A549 (cell line): Measurements from ENCODE around the gene CENPM. TPM values are rescaled to one million over a fixed set of nuclear protein-coding genes. Genes with fewer than 3 reads are reported as not detected.
A peak's percentile ranks its signal among the peaks of the same experiment; 100 is the strongest.

Source experiments
- ATAC-seq, 2 experiments: fragments of 200-7000 bp in 1 of 2; fragments of >200 bp in 1 of 2; cut with Nextera tagmentation in 1 of 2; cut with Tn5 transposase in 1 of 2; 3 replicates each; pipeline versions ENCODE4 v1.8.0 to v1.9.1; 2018 to 2020; ENCODE audit warnings: mild to moderate bottlenecking in 1 of 2, moderate library complexity in 1 of 2
- CTCF ChIA-PET: fragments of 300-600 bp; sonication (Branson Sonifier 250); formaldehyde crosslinking; extraction: SDS; loops from one replicate; lab custom pipeline; 2021; ENCODE audit warnings: antibody characterized with exemption, inconsistent platforms; lab: Yijun Ruan, JAX
- POLR2A ChIA-PET: fragments of 350-600 bp; formaldehyde crosslinking; extraction: SDS; loops from one replicate; lab custom pipeline; 2021; ENCODE audit warnings: antibody characterized with exemption, inconsistent platforms; lab: Yijun Ruan, JAX
- DNase-seq, 2 experiments: peaks; one replicate each; pipeline versions ENCODE4 v3.0.0 to v3.0.0-alpha.2; 2011 to 2016; ENCODE audit warnings: low read depth in 1 of 2, low spot score in 1 of 2
- FAIRE-seq: peaks from 2 replicates; lab custom pipeline; 2011; peaks lifted over from hg19 to GRCh38; lab: Jason Lieb, UNC
- H3K27ac ChIP-seq, 2 experiments: fragments of >200 bp; sonication (Bioruptor Twin); formaldehyde crosslinking; 3 replicates each; pipeline ENCODE4 v1.5.1; 2016 to 2017
- H3K4me1 ChIP-seq: fragments of >200 bp; sonication (Bioruptor Twin); formaldehyde crosslinking; 3 replicates; pipeline ENCODE4 v1.6.1; 2016
- H3K4me2 ChIP-seq: fragments of >200 bp; sonication (Bioruptor Twin); formaldehyde crosslinking; 3 replicates; pipeline ENCODE4 v1.6.1; 2016
- H3K4me3 ChIP-seq: fragments of >200 bp; sonication (Bioruptor Twin); formaldehyde crosslinking; 3 replicates; pipeline ENCODE4 v1.5.1; 2016
- H3K9me3 ChIP-seq: fragments of >200 bp; sonication (Bioruptor Twin); formaldehyde crosslinking; 3 replicates; pipeline ENCODE4 v1.6.1; 2016
- EHF ChIP-seq: fragments of 250-450 bp; sonication (Bioruptor Pico); IDR thresholded peaks from 2 replicates; pipeline ENCODE4 v1.5.0; 2020; ENCODE audit warnings: mild to moderate bottlenecking
- FOSB ChIP-seq: fragments of 250-450 bp; sonication (Bioruptor Pico); IDR thresholded peaks from 2 replicates; pipeline ENCODE4 v1.5.0; 2020; ENCODE audit warnings: mild to moderate bottlenecking, moderate library complexity
- FOSL2 ChIP-seq, 2 experiments: fragments of 450-650 bp in 1 of 2; fragments of >200 bp in 1 of 2; sonication (Bioruptor Twin) in 1 of 2; formaldehyde crosslinking; IDR thresholded peaks; 2 replicates each; pipeline versions ENCODE4 v1.5.0 to v1.6.1; 2016 to 2020; ENCODE audit warnings: mild to moderate bottlenecking in 1 of 2, moderate library complexity in 1 of 2
- GATA3 ChIP-seq: IDR thresholded peaks from 2 replicates; pipeline ENCODE4 v1.6.1; 2012; ENCODE audit warnings: borderline replicate concordance
- HES2 ChIP-seq: fragments of >200 bp; sonication (Bioruptor Twin); formaldehyde crosslinking; IDR thresholded peaks from 2 replicates; pipeline ENCODE4 v1.6.1; 2016
- HOXA7 ChIP-seq: fragments of 250-450 bp; sonication (Bioruptor Pico); IDR thresholded peaks from 2 replicates; pipeline ENCODE4 v1.5.0; 2020; ENCODE audit warnings: mild to moderate bottlenecking, moderate library complexity
- JUN ChIP-seq, 2 experiments: fragments of >200 bp; sonication (Bioruptor Twin); formaldehyde crosslinking; IDR thresholded peaks; 2 replicates in 1 of 2; 3 replicates in 1 of 2; pipeline ENCODE4 v1.6.1; 2016 to 2017
- KDM1A ChIP-seq: fragments of 200-600 bp; sonication (generic); IDR thresholded peaks from 2 replicates; pipeline ENCODE4 v1.6.1; 2016; ENCODE audit warnings: low read depth, mild to moderate bottlenecking
- KDM5A ChIP-seq: fragments of 200-600 bp; sonication (generic); IDR thresholded peaks from 2 replicates; pipeline ENCODE4 v1.6.1; 2016; ENCODE audit warnings: antibody characterized with exemption, mild to moderate bottlenecking
- MAX ChIP-seq: IDR thresholded peaks from 2 replicates; pipeline ENCODE4 v1.6.1; 2012
- MYC ChIP-seq: IDR thresholded peaks from 2 replicates; pipeline ENCODE4 v1.6.1; 2012; ENCODE audit warnings: mild to moderate bottlenecking, inconsistent platforms, low read length, improper control_type of control experiment, borderline replicate concordance
- NFE2L2 ChIP-seq: fragments of 150-350 bp; conservative IDR thresholded peaks from 2 replicates; pipeline ENCODE4 v1.6.1; 2014; ENCODE audit warnings: low read length
- POLR2A ChIP-seq: IDR thresholded peaks from 2 replicates; pipeline ENCODE4 v1.6.1; 2012; ENCODE audit warnings: mild to moderate bottlenecking, low read length
- RARB ChIP-seq: fragments of 250-450 bp; sonication (Bioruptor Pico); IDR thresholded peaks from 2 replicates; pipeline ENCODE4 v1.8.0; 2021; ENCODE audit warnings: mild to moderate bottlenecking, moderate library complexity
- RNF2 ChIP-seq: fragments of 200-600 bp; sonication (generic); IDR thresholded peaks from 2 replicates; pipeline ENCODE4 v1.6.1; 2016; ENCODE audit warnings: low read depth, mild to moderate bottlenecking, antibody characterized with exemption, moderate library complexity, borderline replicate concordance
- TFCP2L1 ChIP-seq: fragments of 250-450 bp; sonication (Bioruptor Pico); IDR thresholded peaks from 2 replicates; pipeline ENCODE4 v1.5.0; 2021; ENCODE audit warnings: mild to moderate bottlenecking
- TP53 ChIP-seq: fragments of 250-450 bp; sonication (Bioruptor Pico); IDR thresholded peaks from 2 replicates; pipeline ENCODE4 v1.5.0; 2021; ENCODE audit warnings: mild to moderate bottlenecking, moderate library complexity
- ZC3H11A ChIP-seq: fragments of 450-650 bp; IDR thresholded peaks from 2 replicates; pipeline ENCODE4 v1.6.1; 2014; ENCODE audit warnings: antibody characterized with exemption, mild to moderate bottlenecking
- ZFP36 ChIP-seq: fragments of 450-650 bp; IDR thresholded peaks from 2 replicates; pipeline ENCODE4 v1.6.1; 2014; ENCODE audit warnings: borderline replicate concordance; ENCODE audit not compliant: partially characterized antibody
- ZNF302 ChIP-seq: fragments of 250-450 bp; sonication (Bioruptor Pico); IDR thresholded peaks from 2 replicates; pipeline ENCODE4 v1.9.0; 2021; ENCODE audit warnings: inconsistent platforms, mild to moderate bottlenecking, moderate library complexity
- WGBS: methylation state at CpG from one replicate; pipeline ENCODE4 v1.1.6; 2017; ENCODE audit errors: missing lambda C conversion rate; 5-methylcytosine and 5-hydroxymethylcytosine counted together
- polyA plus RNA-seq, 4 experiments: library from polyadenylated mRNA; depleted of rRNA in 3 of 4; stranded (reverse); fragments of >200 nt; fragmentation: RNase III in 1 of 4; extraction: RNeasy Plus Mini Kit Qiagen cat#74134 plus additional on column Dnase treatment in 1 of 4; gene quantifications; 2 replicates in 3 of 4; 3 replicates in 1 of 4; pipeline ENCODE4 v1.2.3, GENCODE V29; 2011 to 2017
- TF ChIP-seq, protein P1 (sequence below): fragments of >200 bp; sonication (Bioruptor Twin); formaldehyde crosslinking; IDR thresholded peaks from 3 replicates; pipeline ENCODE4 v1.6.1; 2016
- TF ChIP-seq, protein P2 (sequence below): fragments of 150-350 bp; IDR thresholded peaks from 2 replicates; pipeline ENCODE4 v1.6.1; 2014; ENCODE audit warnings: low read depth, mild to moderate bottlenecking, low read length
- TF ChIP-seq, protein P3 (sequence below): fragments of >200 bp; sonication (Bioruptor Twin); formaldehyde crosslinking; IDR thresholded peaks from 3 replicates; pipeline ENCODE4 v1.5.1; 2016

Gene CENPM
- polyA plus RNA-seq, 2 of the 4 experiments (the other 2 are of a cell fraction), result 22.3 to 40.1 TPM

DNA sequence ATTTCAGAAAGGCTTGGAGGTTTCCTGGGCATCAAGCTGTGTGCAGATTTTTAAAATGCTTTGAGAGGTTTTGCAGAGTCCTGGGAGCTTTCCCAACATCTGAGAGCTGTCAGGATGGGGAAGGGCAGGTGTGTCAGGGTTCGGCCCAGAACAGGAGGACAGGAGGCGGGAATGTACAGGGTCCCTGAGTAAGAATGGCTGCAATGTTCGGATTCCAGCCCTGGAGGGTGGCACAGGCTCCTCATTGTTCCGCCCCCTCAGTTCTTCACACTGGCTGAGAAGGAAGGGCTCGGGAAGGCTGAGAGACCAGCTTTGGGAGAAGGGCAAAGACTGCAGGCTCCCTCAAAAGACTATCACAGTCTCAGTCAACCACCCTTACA lies 17.1 kb upstream of the CENPM start:
- FAIRE-seq (no peak), ATAC-seq (no peak), DNase-seq (no peak)
- no peak overlapping the region for H3K27ac ChIP-seq
- H3K4me1 ChIP-seq, result no peaks in the 10 kb centered on the region
- POLR2A ChIA-PET, result no interaction called here
- H3K4me3 ChIP-seq, result no peak overlapping the region
- WGBS, result 60% methylated on average over 5 of the region's 5 CpGs
- H3K4me2 ChIP-seq, result no peak overlapping the region
- CTCF ChIA-PET, result interaction anchor here (1.8 kb wide), 1 partner anchor 267 kb away, joined by 5 read pairs; no protein-coding TSS in a partner anchor
- no peak for TF ChIP-seq NFE2L2
- TF ChIP-seq TP53 (CRISPR knock-in tag), result no peak
- TF ChIP-seq, protein P1, sequence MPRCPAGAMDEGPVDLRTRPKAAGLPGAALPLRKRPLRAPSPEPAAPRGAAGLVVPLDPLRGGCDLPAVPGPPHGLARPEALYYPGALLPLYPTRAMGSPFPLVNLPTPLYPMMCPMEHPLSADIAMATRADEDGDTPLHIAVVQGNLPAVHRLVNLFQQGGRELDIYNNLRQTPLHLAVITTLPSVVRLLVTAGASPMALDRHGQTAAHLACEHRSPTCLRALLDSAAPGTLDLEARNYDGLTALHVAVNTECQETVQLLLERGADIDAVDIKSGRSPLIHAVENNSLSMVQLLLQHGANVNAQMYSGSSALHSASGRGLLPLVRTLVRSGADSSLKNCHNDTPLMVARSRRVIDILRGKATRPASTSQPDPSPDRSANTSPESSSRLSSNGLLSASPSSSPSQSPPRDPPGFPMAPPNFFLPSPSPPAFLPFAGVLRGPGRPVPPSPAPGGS, result no peak
- TF ChIP-seq ZFP36, result no peak
- no peak for TF ChIP-seq FOSB (CRISPR knock-in tag)
- TF ChIP-seq, protein P2, sequence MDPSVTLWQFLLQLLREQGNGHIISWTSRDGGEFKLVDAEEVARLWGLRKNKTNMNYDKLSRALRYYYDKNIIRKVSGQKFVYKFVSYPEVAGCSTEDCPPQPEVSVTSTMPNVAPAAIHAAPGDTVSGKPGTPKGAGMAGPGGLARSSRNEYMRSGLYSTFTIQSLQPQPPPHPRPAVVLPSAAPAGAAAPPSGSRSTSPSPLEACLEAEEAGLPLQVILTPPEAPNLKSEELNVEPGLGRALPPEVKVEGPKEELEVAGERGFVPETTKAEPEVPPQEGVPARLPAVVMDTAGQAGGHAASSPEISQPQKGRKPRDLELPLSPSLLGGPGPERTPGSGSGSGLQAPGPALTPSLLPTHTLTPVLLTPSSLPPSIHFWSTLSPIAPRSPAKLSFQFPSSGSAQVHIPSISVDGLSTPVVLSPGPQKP, result no peak
- TF ChIP-seq RARB (CRISPR knock-in tag), result no peak
- TF ChIP-seq KDM1A, result no peak
- TF ChIP-seq JUN (IDR thresholded peaks at IDR 0.05), result no peak
- no peak for TF ChIP-seq MYC
- no peak for TF ChIP-seq EHF (CRISPR knock-in tag)
- no peak for TF ChIP-seq TFCP2L1 (CRISPR knock-in tag)
- H3K9me3 ChIP-seq, result no peaks in the 10 kb centered on the region

GRCh38 chr22:41963453-41964111 lies 16.6 kb upstream of the CENPM start:
- TF ChIP-seq, protein P2, result no peak
- TF ChIP-seq KDM1A (no peak), GATA3 (no peak), POLR2A (no peak), RNF2 (no peak), MAX (no peak), ZNF302 (CRISPR knock-in tag) (no peak)
- FAIRE-seq (no peak), ATAC-seq (peak; percentile 42 to 54; a peak in 1 of 6 replicates), DNase-seq (no peak)
- CTCF ChIA-PET, result interaction anchor here (1.8 kb wide), 1 partner anchor 267 kb away, joined by 5 read pairs; no protein-coding TSS in a partner anchor
- Histone ChIP-seq H3K9me3 (no peaks in the 10 kb centered on the region), H3K27ac (no peak overlapping the region), H3K4me2 (no peak overlapping the region), H3K4me1 (no peaks in the 10 kb centered on the region), H3K4me3 (no peak overlapping the region)
- POLR2A ChIA-PET, result no interaction called here
- 50% methylated on average over 7 of the region's 9 CpGs for WGBS

DNA sequence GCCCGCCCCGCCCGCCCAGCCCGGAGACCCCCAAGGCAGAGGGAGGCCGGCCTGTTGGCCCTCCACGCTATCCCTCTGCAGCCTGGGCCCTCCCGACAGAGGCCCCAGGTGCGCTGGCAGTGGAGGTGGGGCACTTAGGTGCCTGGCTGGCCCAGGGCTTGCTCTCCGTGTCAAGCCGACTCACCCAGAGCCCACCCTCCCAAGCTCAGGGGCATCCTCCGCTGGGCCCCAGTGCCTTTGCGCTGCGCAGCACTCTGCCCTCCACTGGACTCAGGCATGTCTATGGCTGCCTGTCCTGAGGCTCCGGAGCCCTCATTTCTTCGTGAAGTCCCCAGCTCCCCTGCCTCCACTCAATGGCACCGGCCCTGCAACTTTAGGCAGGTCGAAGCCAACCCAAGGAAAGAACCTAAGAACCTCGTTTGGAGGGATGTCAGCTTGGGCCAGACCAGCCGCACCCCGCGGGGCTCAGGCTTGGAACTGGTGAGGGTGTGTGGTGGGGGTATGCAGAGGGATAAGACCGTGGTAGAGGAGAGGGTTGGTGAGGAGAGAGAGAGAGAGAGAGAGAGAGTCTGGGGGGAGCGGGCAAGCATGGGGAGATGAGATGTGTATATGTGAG lies 11.1 kb upstream of the CENPM start:
- CTCF ChIA-PET, result interaction anchor here (0.6 to 1.2 kb wide), 7 partner anchors 8 to 217 kb away, joined by 3 to 5 read pairs (median 3); partner anchors contain the start of gene CENPM
- peak; percentile 28 to 63; a peak in 3 of 6 replicates for ATAC-seq
- Histone ChIP-seq H3K4me1 (no peaks in the 10 kb centered on the region), H3K4me3 (no peak overlapping the region), H3K4me2 (peak overlapping the region; percentile 73), H3K9me3 (no peaks in the 10 kb centered on the region), H3K27ac (peak overlapping the region; percentile 51 to 72; a peak in 5 of 6 replicates)
- no peak for DNase-seq
- WGBS, result 86% methylated on average over 7 of the region's 23 CpGs
- POLR2A ChIA-PET, result no interaction called here
- TF ChIP-seq, protein P3, sequence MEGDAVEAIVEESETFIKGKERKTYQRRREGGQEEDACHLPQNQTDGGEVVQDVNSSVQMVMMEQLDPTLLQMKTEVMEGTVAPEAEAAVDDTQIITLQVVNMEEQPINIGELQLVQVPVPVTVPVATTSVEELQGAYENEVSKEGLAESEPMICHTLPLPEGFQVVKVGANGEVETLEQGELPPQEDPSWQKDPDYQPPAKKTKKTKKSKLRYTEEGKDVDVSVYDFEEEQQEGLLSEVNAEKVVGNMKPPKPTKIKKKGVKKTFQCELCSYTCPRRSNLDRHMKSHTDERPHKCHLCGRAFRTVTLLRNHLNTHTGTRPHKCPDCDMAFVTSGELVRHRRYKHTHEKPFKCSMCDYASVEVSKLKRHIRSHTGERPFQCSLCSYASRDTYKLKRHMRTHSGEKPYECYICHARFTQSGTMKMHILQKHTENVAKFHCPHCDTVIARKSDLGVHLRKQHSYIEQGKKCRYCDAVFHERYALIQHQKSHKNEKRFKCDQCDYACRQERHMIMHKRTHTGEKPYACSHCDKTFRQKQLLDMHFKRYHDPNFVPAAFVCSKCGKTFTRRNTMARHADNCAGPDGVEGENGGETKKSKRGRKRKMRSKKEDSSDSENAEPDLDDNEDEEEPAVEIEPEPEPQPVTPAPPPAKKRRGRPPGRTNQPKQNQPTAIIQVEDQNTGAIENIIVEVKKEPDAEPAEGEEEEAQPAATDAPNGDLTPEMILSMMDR, result no peak; the same call in 1 of the 3 replicates
- TF ChIP-seq FOSL2 (IDR thresholded peaks at IDR 0.05) (no peak), FOSL2 (CRISPR knock-in tag; IDR thresholded peaks at IDR 0.05) (no peak), KDM5A (no peak), HES2 (no peak), TFCP2L1 (CRISPR knock-in tag) (no peak), HOXA7 (CRISPR knock-in tag) (no peak), ZC3H11A (no peak)
- no peak for FAIRE-seq
